ENCODE measurements around the gene FOCAD. TPM values are rescaled to one million over a fixed set of nuclear protein-coding genes. Genes with fewer than 3 reads are reported as not detected.
"Not testable (repeated sequence)": the region's sequence is repeated elsewhere in the genome, so short reads cannot be mapped to it uniquely, and the experiment has no call there.

The FOCAD gene
- total RNA-seq, 1 donor from 2014 or later, result 48.2 TPM

- FAIRE-seq; H3K9me3 ChIP-seq (ENCODE audit: insufficient read depth, low read depth, low read length); H3K4me3 ChIP-seq (ENCODE audit: insufficient read depth, low read depth, low read length); H3K27ac ChIP-seq (ENCODE audit: low read depth, low read length); H3K36me3 ChIP-seq (ENCODE audit: insufficient read depth, low read length); H3K9me3 Mint-ChIP-seq (ENCODE audit: unreplicated experiment); H3K4me1 ChIP-seq (ENCODE audit: insufficient read depth, low read length); H3K79me2 ChIP-seq (ENCODE audit: insufficient read depth, low read length); H3K27ac Mint-ChIP-seq (ENCODE audit: unreplicated experiment); H3K9ac ChIP-seq (ENCODE audit: low read length); H3K4me1 Mint-ChIP-seq (ENCODE audit: low read depth, unreplicated experiment); H3K27me3 Mint-ChIP-seq (ENCODE audit: low read depth, unreplicated experiment); H3K4me2 ChIP-seq (ENCODE audit: low read length); DNase-seq (ENCODE audit: low read depth); H2AFZ ChIP-seq (ENCODE audit: low read depth, low read length); H3K4me3 Mint-ChIP-seq (ENCODE audit: unreplicated experiment); H3K27me3 ChIP-seq (ENCODE audit: insufficient read depth, low read length); H4K20me1 ChIP-seq (ENCODE audit: insufficient read depth, low read length): not testable (repeated sequence)
- peaks cover 20% of the 10 kb centered on the region for H3K36me3 Mint-ChIP-seq (ENCODE audit: low read depth, unreplicated experiment)
Measured at GRCh38 chr9:20974191-20974938, 290.3 kb downstream of the FOCAD start.

GRCh38 chr9:20978249-20978648, 294.2 kb downstream of the FOCAD start:
- Histone ChIP-seq H3K4me2 (ENCODE audit: low read length) (no peak overlapping the region), H3K4me3 (ENCODE audit: insufficient read depth, low read depth, low read length) (no peak overlapping the region), H3K9ac (ENCODE audit: low read length) (no peak overlapping the region), H3K9me3 (ENCODE audit: insufficient read depth, low read depth, low read length) (no peaks in the 10 kb centered on the region), H2AFZ (ENCODE audit: low read depth, low read length) (no peak overlapping the region), H3K4me1 (ENCODE audit: insufficient read depth, low read length) (peaks cover 18% of the 10 kb centered on the region), H3K27me3 (ENCODE audit: insufficient read depth, low read length) (no peaks in the 10 kb centered on the region), H4K20me1 (ENCODE audit: insufficient read depth, low read length) (peaks cover 20% of the 10 kb centered on the region), H3K79me2 (ENCODE audit: insufficient read depth, low read length) (no peaks in the 10 kb centered on the region), H3K36me3 (ENCODE audit: insufficient read depth, low read length) (peaks cover 10% of the 10 kb centered on the region), H3K27ac (ENCODE audit: low read depth, low read length) (no peak overlapping the region)
- H3K27ac Mint-ChIP-seq (ENCODE audit: unreplicated experiment), result no peak overlapping the region
- no peak for TF ChIP-seq EZH2 (IDR thresholded peaks at IDR 0.05; ENCODE audit: insufficient read depth, low read length)
- no peak for TF ChIP-seq CTCF (IDR thresholded peaks at IDR 0.05; ENCODE audit: insufficient read depth, low read depth, low read length)
- H3K4me3 Mint-ChIP-seq (ENCODE audit: unreplicated experiment), result no peak overlapping the region
- H3K36me3 Mint-ChIP-seq (ENCODE audit: low read depth, unreplicated experiment), result peaks cover 6% of the 10 kb centered on the region
- no peaks in the 10 kb centered on the region for H3K9me3 Mint-ChIP-seq (ENCODE audit: unreplicated experiment)
- no peak for FAIRE-seq
- H3K4me1 Mint-ChIP-seq (ENCODE audit: low read depth, unreplicated experiment), result peaks cover 19% of the 10 kb centered on the region
- no peak for DNase-seq (ENCODE audit: low read depth)
- no peaks in the 10 kb centered on the region for H3K27me3 Mint-ChIP-seq (ENCODE audit: low read depth, unreplicated experiment)

- H2AFZ ChIP-seq (ENCODE audit: low read depth, low read length), result no peak overlapping the region
- Mint-ChIP-seq H3K4me1 (ENCODE audit: low read depth, unreplicated experiment) (peaks cover 19% of the 10 kb centered on the region), H3K27ac (ENCODE audit: unreplicated experiment) (peak overlapping the region; percentile 21), H3K27me3 (ENCODE audit: low read depth, unreplicated experiment) (no peaks in the 10 kb centered on the region), H3K9me3 (ENCODE audit: unreplicated experiment) (no peaks in the 10 kb centered on the region), H3K4me3 (ENCODE audit: unreplicated experiment) (no peak overlapping the region), H3K36me3 (ENCODE audit: low read depth, unreplicated experiment) (peaks cover 6% of the 10 kb centered on the region)
- FAIRE-seq, result peak; percentile 95
- peaks cover 18% of the 10 kb centered on the region for H3K4me1 ChIP-seq (ENCODE audit: insufficient read depth, low read length)
- peaks cover 10% of the 10 kb centered on the region for H3K36me3 ChIP-seq (ENCODE audit: insufficient read depth, low read length)
- H3K79me2 ChIP-seq (ENCODE audit: insufficient read depth, low read length), result no peaks in the 10 kb centered on the region
- DNase-seq (ENCODE audit: low read depth), result peak; percentile 93
- H3K4me3 ChIP-seq (ENCODE audit: insufficient read depth, low read depth, low read length), result peak overlapping the region; percentile 5
- H4K20me1 ChIP-seq (ENCODE audit: insufficient read depth, low read length), result peaks cover 16% of the 10 kb centered on the region
- H3K27me3 ChIP-seq (ENCODE audit: insufficient read depth, low read length), result no peaks in the 10 kb centered on the region
- peak overlapping the region; percentile 71 for H3K27ac ChIP-seq (ENCODE audit: low read depth, low read length)
- TF ChIP-seq CTCF (IDR thresholded peaks at IDR 0.05; ENCODE audit: insufficient read depth, low read depth, low read length), result no peak
- no peak for TF ChIP-seq EZH2 (IDR thresholded peaks at IDR 0.05; ENCODE audit: insufficient read depth, low read length)
- H3K9ac ChIP-seq (ENCODE audit: low read length), result peak overlapping the region; percentile 39
- H3K4me2 ChIP-seq (ENCODE audit: low read length), result peak overlapping the region; percentile 74
- no peaks in the 10 kb centered on the region for H3K9me3 ChIP-seq (ENCODE audit: insufficient read depth, low read depth, low read length)
Measured at GRCh38 chr9:20980832-20981455, 296.9 kb downstream of the FOCAD start.
